Mammary epithelial cell (primary cell): ENCODE results near the gene KLHDC7B.

Experiments
- EZH2 ChIP-seq: IDR thresholded peaks from 2 replicates; pipeline ENCODE4 v1.6.1; 2012; ENCODE audit warnings: low read length, inconsistent platforms, borderline replicate concordance
- TF ChIP-seq, protein P1 (sequence below), 2 donors: IDR thresholded peaks in 1 of 2; conservative IDR thresholded peaks in 1 of 2; 2 replicates each; pipeline ENCODE4 v1.5.1; 2011 to 2012; ENCODE audit warnings: inconsistent platforms in 2 of 2, low read length in 2 of 2, mild to moderate bottlenecking in 2 of 2, control low read depth in 1 of 2, low read depth in 1 of 2; ENCODE audit not compliant: insufficient read depth in 1 of 2; ENCODE audit errors: extremely low read depth in 1 of 2

DNA sequence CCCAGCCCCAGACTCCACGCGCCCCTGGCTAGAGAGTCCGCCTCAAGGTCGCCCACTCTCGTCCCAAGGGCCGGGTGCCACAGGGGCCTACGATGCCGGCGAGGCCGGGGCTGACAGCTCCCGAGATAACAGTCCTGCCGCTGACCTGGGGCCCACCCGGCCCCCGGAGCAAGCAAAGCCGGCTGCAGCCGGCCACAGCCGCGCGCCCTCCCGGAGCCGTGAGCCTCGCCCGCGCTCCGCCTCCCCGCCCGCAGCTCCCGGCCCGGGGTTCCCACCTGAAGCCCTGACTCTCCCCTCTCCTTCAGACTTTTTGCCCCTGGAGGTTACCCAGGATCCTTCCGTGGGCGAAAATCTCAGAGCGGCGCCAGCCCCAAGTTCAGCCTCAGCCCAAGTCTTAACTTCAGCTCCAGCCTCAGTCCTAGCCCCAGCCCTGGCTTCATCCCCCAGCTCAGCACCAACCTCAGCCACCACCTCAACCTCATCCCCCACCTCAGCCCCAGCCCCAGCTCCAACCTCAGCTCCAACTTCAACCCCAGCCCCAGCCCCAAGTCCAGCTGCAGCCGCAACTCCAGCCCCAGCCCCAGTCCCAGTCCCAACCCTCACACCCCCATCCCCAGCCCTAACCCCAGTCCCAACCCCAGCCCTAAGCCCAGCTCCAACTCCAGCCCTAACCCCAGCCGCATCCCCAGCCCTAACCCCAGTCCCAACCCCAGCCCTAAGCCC, 1.7 kb downstream of the KLHDC7B start:
- no peak for TF ChIP-seq EZH2
- TF ChIP-seq, protein P1, sequence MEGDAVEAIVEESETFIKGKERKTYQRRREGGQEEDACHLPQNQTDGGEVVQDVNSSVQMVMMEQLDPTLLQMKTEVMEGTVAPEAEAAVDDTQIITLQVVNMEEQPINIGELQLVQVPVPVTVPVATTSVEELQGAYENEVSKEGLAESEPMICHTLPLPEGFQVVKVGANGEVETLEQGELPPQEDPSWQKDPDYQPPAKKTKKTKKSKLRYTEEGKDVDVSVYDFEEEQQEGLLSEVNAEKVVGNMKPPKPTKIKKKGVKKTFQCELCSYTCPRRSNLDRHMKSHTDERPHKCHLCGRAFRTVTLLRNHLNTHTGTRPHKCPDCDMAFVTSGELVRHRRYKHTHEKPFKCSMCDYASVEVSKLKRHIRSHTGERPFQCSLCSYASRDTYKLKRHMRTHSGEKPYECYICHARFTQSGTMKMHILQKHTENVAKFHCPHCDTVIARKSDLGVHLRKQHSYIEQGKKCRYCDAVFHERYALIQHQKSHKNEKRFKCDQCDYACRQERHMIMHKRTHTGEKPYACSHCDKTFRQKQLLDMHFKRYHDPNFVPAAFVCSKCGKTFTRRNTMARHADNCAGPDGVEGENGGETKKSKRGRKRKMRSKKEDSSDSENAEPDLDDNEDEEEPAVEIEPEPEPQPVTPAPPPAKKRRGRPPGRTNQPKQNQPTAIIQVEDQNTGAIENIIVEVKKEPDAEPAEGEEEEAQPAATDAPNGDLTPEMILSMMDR (conservative IDR thresholded peaks at IDR 0.05 in 1 of 2, IDR thresholded peaks at IDR 0.05 in 1 of 2; ENCODE audit: extremely low read depth in 1 of 2, insufficient read depth in 1 of 2, low read depth in 1 of 2, low read length in 2 of 2), result no peak
